ENCODE results near the gene SIM2.

DNA sequence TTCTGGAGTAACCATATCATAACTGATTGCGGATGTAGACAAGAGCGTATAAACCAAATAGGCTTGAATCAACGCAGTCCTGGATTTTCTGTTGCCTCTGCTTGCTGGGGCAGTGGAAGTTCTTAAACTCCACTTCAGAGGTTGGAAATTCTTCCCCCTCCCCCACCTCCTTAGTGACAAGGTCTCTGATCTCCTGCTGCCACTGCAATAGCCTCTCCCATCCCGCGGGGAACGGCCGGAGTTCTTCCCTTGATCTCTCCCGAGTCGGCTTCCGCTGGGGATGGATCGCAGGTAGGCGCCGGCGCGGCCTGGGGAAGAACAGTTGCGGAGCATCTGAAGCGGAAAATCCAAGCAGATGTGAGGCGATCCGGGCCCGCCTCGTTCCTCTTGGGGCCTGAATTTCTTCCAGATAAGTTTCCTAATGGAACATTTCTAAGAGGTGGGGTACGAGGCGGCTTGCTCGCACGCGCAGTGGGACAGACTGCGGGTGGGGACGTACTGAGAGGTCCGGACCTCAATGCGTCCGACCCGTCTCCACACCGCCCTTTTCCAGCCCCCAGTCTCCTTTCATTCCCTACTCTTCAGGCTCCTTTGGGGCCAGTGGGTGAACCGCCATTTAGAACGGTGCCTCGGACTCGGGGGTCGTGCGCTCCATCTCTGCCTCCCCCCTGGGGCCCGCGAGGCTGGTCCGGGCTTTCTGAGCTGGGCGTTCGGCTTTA, 3.1 kb upstream of the SIM2 start:
- TF ChIP-seq, protein P1, sequence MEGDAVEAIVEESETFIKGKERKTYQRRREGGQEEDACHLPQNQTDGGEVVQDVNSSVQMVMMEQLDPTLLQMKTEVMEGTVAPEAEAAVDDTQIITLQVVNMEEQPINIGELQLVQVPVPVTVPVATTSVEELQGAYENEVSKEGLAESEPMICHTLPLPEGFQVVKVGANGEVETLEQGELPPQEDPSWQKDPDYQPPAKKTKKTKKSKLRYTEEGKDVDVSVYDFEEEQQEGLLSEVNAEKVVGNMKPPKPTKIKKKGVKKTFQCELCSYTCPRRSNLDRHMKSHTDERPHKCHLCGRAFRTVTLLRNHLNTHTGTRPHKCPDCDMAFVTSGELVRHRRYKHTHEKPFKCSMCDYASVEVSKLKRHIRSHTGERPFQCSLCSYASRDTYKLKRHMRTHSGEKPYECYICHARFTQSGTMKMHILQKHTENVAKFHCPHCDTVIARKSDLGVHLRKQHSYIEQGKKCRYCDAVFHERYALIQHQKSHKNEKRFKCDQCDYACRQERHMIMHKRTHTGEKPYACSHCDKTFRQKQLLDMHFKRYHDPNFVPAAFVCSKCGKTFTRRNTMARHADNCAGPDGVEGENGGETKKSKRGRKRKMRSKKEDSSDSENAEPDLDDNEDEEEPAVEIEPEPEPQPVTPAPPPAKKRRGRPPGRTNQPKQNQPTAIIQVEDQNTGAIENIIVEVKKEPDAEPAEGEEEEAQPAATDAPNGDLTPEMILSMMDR (IDR thresholded peaks at IDR 0.05 in 4 of 5, conservative IDR thresholded peaks at IDR 0.05 in 1 of 5) = no peak
- no peak for TF ChIP-seq POLR2A (IDR thresholded peaks at IDR 0.05)
